MM.1S (cell line): ENCODE results near the gene SLC35E2B.

Source experiments
- DNase-seq: peaks from one replicate; pipeline ENCODE4 v3.0.0-alpha.2; 2015
- H2AFZ ChIP-seq: fragments of 300-600 bp; sonication (generic); 2 replicates; pipeline ENCODE4 v1.6.0; 2016; ENCODE audit warnings: antibody characterized with exemption, low read length
- H3F3A ChIP-seq: fragments of 300-600 bp; sonication (generic); 2 replicates; pipeline ENCODE4 v1.6.1; 2016; ENCODE audit warnings: mild to moderate bottlenecking, antibody characterized with exemption, low read length, moderate library complexity, mixed read lengths; ENCODE audit not compliant: insufficient read depth
- H3K27ac ChIP-seq: fragments of 300-600 bp; sonication (generic); 2 replicates; pipeline ENCODE4 v1.5.1; 2016; ENCODE audit warnings: mild to moderate bottlenecking, low read length
- H3K27me3 ChIP-seq: fragments of 300-600 bp; sonication (generic); replicated peaks from 2 replicates; pipeline ENCODE4 v1.6.0; 2016; ENCODE audit warnings: low read length; ENCODE audit not compliant: insufficient read depth
- H3K36me3 ChIP-seq: fragments of 300-600 bp; sonication (generic); replicated peaks from 2 replicates; pipeline ENCODE4 v1.6.1; 2016; ENCODE audit warnings: mild to moderate bottlenecking, low read length, mixed read lengths; ENCODE audit not compliant: insufficient read depth
- H3K4me1 ChIP-seq: fragments of 300-600 bp; sonication (generic); 2 replicates; pipeline ENCODE4 v1.6.1; 2016; ENCODE audit warnings: low read length, mixed read lengths
- H3K4me2 ChIP-seq: fragments of 300-600 bp; sonication (generic); 2 replicates; pipeline ENCODE4 v1.6.0; 2016; ENCODE audit warnings: low read depth, low read length
- H3K4me3 ChIP-seq: fragments of 300-600 bp; sonication (generic); 2 replicates; pipeline ENCODE4 v1.5.1; 2016; ENCODE audit warnings: low read length, mixed read lengths
- H3K79me2 ChIP-seq: fragments of 300-600 bp; sonication (generic); 2 replicates; pipeline ENCODE4 v1.6.1; 2016; ENCODE audit warnings: mixed run types, low read length, mixed read lengths
- H3K9ac ChIP-seq: fragments of 300-600 bp; sonication (generic); 2 replicates; pipeline ENCODE4 v1.6.1; 2016; ENCODE audit warnings: low read length, mixed read lengths
- H3K9me2 ChIP-seq: fragments of 300-600 bp; sonication (generic); replicated peaks from 2 replicates; pipeline ENCODE4 v1.6.1; 2016; ENCODE audit warnings: mild to moderate bottlenecking, low read length, mixed read lengths; ENCODE audit not compliant: insufficient read depth
- H3K9me3 ChIP-seq: fragments of 300-600 bp; sonication (generic); replicated peaks from 2 replicates; pipeline ENCODE4 v1.6.1; 2016; ENCODE audit warnings: mild to moderate bottlenecking, low read length, mixed read lengths; ENCODE audit not compliant: insufficient read depth
- H4K20me1 ChIP-seq: fragments of 300-600 bp; sonication (generic); 2 replicates; pipeline ENCODE4 v1.6.1; 2016; ENCODE audit warnings: mild to moderate bottlenecking, low read length, moderate library complexity, mixed read lengths; ENCODE audit not compliant: insufficient read depth
- CTCF ChIP-seq: fragments of 300-600 bp; sonication (generic); IDR thresholded peaks from 2 replicates; pipeline ENCODE4 v1.5.1; 2016; ENCODE audit warnings: antibody characterized with exemption, low read length, mixed read lengths
- EZH2 ChIP-seq: fragments of 300-600 bp; sonication (generic); optimal IDR thresholded peaks from 2 replicates; pipeline ENCODE3; 2017; ENCODE audit warnings: low read depth, mild to moderate bottlenecking, antibody characterized with exemption, low read length, mixed read lengths
- EZH2phosphoT487 ChIP-seq: fragments of 300-600 bp; sonication (generic); IDR thresholded peaks from 2 replicates; pipeline ENCODE4 v1.6.1; 2018; ENCODE audit warnings: antibody characterized with exemption, low read length

Gene SLC35E2B

GRCh38 chr1:1610796-1611195 lies 81.8 kb downstream of the SLC35E2B start:
- no peak overlapping the region for H3K4me3 ChIP-seq
- H3F3A ChIP-seq = peaks cover 12% of the 10 kb centered on the region; the same call in 1 of the 2 replicates
- peaks cover 19% of the 10 kb centered on the region for H3K4me1 ChIP-seq
- H3K4me2 ChIP-seq = peak overlapping the region; percentile 23; the same call in 1 of the 2 replicates
- DNase-seq = no peak
- TF ChIP-seq CTCF = no peak
- TF ChIP-seq EZH2 = no peak
- no peak for TF ChIP-seq EZH2phosphoT487
- no peaks in the 10 kb centered on the region for H3K36me3 ChIP-seq
- H4K20me1 ChIP-seq = no peaks in the 10 kb centered on the region
- H3K79me2 ChIP-seq = peaks cover 15% of the 10 kb centered on the region
- H3K9ac ChIP-seq = no peak overlapping the region
- no peaks in the 10 kb centered on the region for H3K9me3 ChIP-seq
- H3K27ac ChIP-seq = peak overlapping the region; percentile 45; the same call in 1 of the 2 replicates
- H3K9me2 ChIP-seq = no peaks in the 10 kb centered on the region
- no peaks in the 10 kb centered on the region for H3K27me3 ChIP-seq
- no peak overlapping the region for H2AFZ ChIP-seq

GRCh38 chr1:1609822-1610485 lies 82.6 kb downstream of the SLC35E2B start:
- H3K4me1 ChIP-seq = peaks cover 19% of the 10 kb centered on the region
- peaks cover 9% of the 10 kb centered on the region; the same call in 1 of the 2 replicates for H3F3A ChIP-seq
- no peak overlapping the region; the same call in 1 of the 2 replicates for H3K9ac ChIP-seq
- no peaks in the 10 kb centered on the region for H4K20me1 ChIP-seq
- no peak overlapping the region for H3K4me3 ChIP-seq
- H3K36me3 ChIP-seq = no peaks in the 10 kb centered on the region
- peak overlapping the region; percentile 45 for H3K27ac ChIP-seq
- peak overlapping the region; percentile 23; the same call in 1 of the 2 replicates for H3K4me2 ChIP-seq
- H3K27me3 ChIP-seq = no peaks in the 10 kb centered on the region
- no peaks in the 10 kb centered on the region for H3K9me3 ChIP-seq
- peak overlapping the region; percentile 10 for H2AFZ ChIP-seq
- TF ChIP-seq EZH2 = no peak
- no peak for TF ChIP-seq CTCF
- no peak for TF ChIP-seq EZH2phosphoT487
- H3K9me2 ChIP-seq = no peaks in the 10 kb centered on the region
- peaks cover 15% of the 10 kb centered on the region for H3K79me2 ChIP-seq
- peak; percentile 15 for DNase-seq
